Heart left ventricle (tissue), 13 donors: ENCODE results near the gene ST6GALNAC2.

Source experiments
- POLR2A ChIP-seq, 2 donors: fragments of 450-650 bp; IDR thresholded peaks; one replicate each; pipeline ENCODE4 v1.6.1; 2017; ENCODE audit warnings: antibody characterized with exemption in 2 of 2, mild to moderate bottlenecking in 2 of 2, moderate library complexity in 2 of 2
- TF ChIP-seq, protein P1 (sequence below), 12 donors: fragments of 200-600 bp; sonication (generic) in 4 of 12; IDR thresholded peaks; one replicate each; pipeline versions ENCODE4 v1.5.0 to v1.8.0; 2018 to 2022; ENCODE audit warnings: antibody characterized with exemption in 12 of 12, mild to moderate bottlenecking in 5 of 12
- donor health status: ischemic (EF 13 %, LVEDD 7.1; RV severe dilation, severe dysfunction).
- donor health status: DM: no; HTN: yes; CAD: no.
- donor health status: DM: no; HTN: no; CAD: no.
- donor health status: ischemic (EF 25% LVEDD 6.9; RV normal size, moderate dysfunction).
- donor health status: ischemic (EF 25% LVEDD 5.7; RV mildly dilated, moderate dysfunction).
- donor health status: ischemic (EF 35%, LVEDD 5.7; RV mildly dilated, moderate dysfunction).
- donor health status: nonischemic (EF 11% LVEDD 7.7; RV severe dilation, severe dysfunction).
- donor health status: DM: yes; HTN: yes; CAD: no.
- donor health status: PGD.
- donor health status: ischemic (EF 29% LVEDD 5.4; RV normal size, mild dysfunction).
- donor health status: nonischemic (EF 23%, LVEDD 6.1; RV moderate dilation, normal function).

DNA sequence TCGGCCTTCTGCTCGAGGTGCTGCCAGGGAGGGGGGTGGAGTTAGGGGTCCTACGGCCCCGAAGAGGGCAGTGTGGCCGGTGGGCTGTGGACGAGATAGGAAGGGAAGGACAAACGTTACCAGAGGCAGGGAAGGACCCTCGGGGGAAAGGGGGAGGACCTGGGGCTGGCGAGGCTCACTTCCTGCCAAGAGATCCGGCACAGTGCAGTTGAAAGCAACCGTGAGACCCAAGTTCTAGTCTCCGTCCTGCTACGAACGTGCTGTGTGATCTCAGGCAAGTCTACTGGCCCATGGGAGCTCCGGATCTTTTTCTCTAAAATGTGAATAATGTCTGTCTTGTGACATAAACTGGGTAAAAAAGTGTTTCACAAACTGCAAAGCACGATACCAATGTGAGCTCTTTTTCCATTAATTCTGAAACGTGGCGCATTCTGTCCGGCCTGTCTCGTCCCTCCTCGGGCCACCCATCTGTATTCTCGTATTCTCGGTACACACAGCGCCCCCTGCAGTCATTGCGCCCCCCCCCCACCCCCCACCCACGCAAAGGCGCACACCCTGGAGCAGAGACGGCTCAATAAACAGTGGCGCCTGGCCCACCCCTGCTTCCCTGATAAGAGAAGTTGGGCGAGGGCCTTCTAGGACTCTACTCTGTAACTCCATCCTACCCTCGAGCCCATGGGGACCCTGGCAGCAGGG lies 57.0 kb downstream of the ST6GALNAC2 start:
- TF ChIP-seq POLR2A (IDR thresholded peaks at IDR 0.05) = no peak
- TF ChIP-seq, protein P1, sequence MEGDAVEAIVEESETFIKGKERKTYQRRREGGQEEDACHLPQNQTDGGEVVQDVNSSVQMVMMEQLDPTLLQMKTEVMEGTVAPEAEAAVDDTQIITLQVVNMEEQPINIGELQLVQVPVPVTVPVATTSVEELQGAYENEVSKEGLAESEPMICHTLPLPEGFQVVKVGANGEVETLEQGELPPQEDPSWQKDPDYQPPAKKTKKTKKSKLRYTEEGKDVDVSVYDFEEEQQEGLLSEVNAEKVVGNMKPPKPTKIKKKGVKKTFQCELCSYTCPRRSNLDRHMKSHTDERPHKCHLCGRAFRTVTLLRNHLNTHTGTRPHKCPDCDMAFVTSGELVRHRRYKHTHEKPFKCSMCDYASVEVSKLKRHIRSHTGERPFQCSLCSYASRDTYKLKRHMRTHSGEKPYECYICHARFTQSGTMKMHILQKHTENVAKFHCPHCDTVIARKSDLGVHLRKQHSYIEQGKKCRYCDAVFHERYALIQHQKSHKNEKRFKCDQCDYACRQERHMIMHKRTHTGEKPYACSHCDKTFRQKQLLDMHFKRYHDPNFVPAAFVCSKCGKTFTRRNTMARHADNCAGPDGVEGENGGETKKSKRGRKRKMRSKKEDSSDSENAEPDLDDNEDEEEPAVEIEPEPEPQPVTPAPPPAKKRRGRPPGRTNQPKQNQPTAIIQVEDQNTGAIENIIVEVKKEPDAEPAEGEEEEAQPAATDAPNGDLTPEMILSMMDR (IDR thresholded peaks at IDR 0.05) = peak in 6 of 12 donors; percentile 6 to 32 (median 18)
